ENCODE data around the gene DIAPH2.

DNA sequence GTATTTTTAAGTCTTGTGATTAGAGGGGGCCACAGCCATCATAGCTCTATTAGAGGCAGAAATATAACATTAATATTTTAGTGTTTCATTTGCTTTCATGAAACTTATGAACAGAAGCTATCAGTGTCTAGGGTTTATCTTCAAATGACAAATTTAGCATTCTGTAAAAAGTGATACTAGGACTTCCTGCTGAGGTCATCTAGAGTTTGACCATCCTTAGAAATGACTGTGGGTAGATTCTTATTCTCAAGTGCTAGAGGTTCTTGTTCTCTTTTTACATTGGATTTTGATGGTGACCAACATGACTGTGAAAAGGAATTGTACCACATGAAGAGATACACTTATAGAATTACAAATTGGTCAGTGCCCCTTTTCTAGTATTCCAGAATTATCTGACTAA is 767.6 kb downstream of the DIAPH2 start:
- TF ChIP-seq CTCF (IDR thresholded peaks at IDR 0.05; ENCODE audit: low read depth, low read length, poor library complexity, severe bottlenecking) = no peak
- no peak for TF ChIP-seq EZH2phosphoT487 (IDR thresholded peaks at IDR 0.05; ENCODE audit: borderline replicate concordance, low read length)

Data from DOHH2 (cell line).